ENCODE data around the gene MMP20.

Gene MMP20

DNA sequence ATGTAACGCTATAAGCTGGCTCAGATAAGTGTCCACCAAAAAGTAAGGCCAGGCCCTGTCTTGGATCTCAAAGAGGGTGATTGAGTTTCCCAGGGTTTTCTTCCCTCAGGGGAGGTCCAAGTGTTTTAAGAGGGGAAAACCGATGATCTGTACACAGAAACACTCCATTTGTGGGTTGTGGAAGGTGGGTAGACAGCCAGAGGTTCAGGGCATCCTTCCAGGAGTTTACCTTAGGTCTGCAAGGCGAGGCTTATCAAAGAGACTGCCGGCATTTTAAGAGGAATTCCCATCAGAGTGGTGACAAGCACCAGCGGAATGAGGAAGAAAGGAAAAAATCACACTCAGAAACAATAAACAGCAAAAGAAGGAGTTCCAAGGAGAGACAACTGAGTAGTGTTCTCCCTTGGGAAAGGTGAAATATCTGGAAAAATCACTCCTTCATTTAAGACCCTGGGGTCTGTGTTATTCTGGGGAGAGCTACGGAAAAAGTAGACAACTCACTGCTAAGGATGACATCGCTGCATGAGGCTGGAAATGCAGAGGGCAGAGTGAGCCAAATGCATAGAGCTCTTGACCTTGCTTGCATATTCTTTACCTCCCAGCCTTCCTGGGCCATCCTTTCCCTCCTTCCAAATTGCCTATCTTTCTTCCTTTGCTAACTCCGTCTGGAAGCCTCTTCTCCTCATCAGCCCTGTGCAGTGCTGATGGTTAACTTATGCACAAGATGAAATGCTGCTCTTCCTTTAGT lies 72.5 kb downstream of the MMP20 start:
- DNase-seq, result no peak

- no peak for DNase-seq
Observed at GRCh38 chr11:102552020-102552419, 73.1 kb downstream of the MMP20 start.

GRCh38 chr11:102551169-102551781 lies 73.9 kb downstream of the MMP20 start:
- no peak for DNase-seq

DNA sequence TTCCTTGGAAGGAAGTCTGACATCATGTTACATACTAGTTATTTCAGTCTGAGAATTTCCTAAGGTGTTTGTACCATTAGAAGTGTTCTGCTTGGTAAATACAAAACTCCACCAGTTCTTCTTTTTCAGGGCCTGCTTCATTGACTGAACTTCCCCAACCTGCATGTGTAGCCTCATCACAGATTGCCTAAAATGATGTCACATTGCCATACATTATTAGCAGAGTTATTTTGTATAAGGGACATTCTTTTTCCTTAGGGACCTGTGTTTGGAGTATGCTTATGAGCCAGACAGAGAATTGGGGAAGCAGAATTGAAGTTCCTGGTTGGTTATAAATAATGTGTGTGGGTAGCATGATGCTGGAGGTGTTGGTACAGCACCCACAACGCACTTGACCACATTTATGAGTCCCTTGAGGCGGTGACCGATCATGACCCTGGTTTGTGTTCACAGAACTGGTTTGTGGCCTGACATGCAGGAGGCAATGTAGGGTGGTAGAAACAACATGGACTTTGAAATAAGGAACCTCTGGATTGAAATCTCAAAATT lies 78.1 kb downstream of the MMP20 start:
- DNase-seq, result no peak

DNA sequence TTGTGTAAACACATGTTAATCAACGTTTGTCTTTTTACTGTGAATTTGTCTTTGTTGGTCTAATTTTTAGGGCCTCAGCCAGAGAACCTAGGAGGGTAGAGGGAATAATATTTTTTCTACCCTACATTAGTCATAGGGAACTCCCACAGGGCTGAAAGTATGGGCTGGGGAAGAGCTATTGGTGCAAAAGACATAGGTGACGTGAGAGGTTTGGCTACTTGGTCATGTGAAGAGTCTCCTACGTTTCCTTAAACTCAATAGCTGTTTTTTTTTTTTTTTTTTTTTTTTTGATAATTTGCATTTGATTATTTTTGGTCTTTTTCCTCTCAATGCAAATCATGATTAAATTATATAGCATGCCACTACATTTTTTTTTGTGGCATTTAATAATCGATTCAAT lies 78.7 kb downstream of the MMP20 start:
- DNase-seq, result no peak

DNA sequence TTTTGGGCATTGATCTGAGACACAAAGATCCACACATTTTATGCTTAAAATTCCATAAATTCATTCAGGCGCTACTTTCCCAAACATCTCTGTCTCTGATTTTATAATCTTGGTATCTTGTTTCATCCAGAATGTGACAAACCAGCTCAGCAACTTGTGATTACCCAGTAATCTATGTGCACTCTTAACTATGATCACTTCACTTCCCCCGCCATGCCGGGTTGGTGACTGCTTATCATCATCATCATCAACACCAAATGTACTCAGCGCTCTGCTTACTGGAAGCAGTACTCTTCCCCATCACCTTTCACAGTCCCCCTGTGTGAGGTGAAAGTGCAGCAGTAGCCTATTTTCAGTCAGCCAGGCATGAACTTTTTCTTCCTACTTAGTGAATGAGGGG lies 79.4 kb downstream of the MMP20 start:
- DNase-seq, result no peak

GRCh38 chr11:102544594-102544993 lies 80.5 kb downstream of the MMP20 start:
- no peak for DNase-seq

DNA sequence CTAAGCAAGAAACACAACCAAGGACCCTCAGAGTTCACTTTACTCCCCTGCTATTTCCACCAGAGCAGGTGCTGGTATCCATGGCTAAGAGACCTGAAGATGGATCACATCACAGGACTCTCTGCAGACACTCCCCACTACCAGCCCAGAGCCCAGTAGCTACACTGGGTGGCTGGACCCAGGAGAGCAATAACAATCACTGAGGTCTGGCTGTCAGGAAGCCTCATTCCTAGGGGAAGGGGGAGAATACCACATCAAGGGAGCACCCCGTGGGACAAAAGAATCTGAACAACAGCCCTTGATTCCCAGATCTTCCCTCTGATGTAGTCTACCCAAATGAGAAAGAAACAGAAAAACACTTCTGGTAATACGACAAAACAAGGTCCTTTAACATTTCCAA lies 85.6 kb downstream of the MMP20 start:
- DNase-seq, result no peak

GRCh38 chr11:102538932-102539331 lies 86.2 kb downstream of the MMP20 start:
- no peak for DNase-seq

DNA sequence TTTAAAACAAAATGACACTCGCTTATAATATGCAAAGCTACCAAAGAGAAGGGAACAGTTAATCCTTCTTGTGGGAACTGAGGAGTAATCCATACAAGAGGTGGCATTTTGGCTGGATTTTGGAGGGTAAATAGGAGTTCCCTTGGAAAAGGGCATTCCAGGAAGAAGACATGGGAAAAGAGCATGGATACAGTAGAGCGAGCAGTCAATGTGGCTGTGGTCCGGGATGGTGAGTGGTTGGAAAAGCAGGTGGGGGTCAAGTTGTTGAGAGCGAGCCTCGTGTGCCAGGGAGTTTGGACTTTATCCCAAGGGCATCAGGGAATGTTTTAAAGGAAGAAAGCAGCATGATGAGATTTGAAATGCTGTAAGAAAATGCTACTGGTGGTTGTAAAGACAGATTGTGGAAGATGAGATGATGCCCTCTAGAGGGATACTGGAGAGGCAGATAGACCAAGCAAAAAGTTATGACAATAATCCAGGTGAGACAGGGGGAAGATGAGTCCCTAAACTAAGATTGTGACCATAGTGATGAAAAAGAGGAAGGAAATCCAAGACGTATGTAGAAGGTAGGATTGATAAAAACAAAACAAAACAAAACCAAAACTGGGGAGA lies 90.8 kb downstream of the MMP20 start:
- no peak for DNase-seq

GRCh38 chr11:102530558-102530957 lies 94.6 kb downstream of the MMP20 start, which contains the start of gene MMP7:
MMP7 (minus strand) TSS chr11:102530747; CDS start chr11:102530700, 47 bp downstream.
- no peak for DNase-seq

- DNase-seq, result no peak
Observed at GRCh38 chr11:102528618-102529017, 96.5 kb downstream of the MMP20 start.

- DNase-seq, result no peak
Observed at GRCh38 chr11:102527684-102528083, 97.4 kb downstream of the MMP20 start.

- no peak for DNase-seq
Observed at GRCh38 chr11:102527041-102527440, 98.1 kb downstream of the MMP20 start.
